D721Med (cell line): ENCODE results near the gene STARD10.
"Not testable (repeated sequence)": the region's sequence is repeated elsewhere in the genome, so short reads cannot be mapped to it uniquely, and the experiment has no call there.

Experiments
- DNase-seq: peaks from one replicate; pipeline ENCODE4 v3.0.0; 2011; ENCODE audit warnings: low spot score; ENCODE audit not compliant: insufficient read length
- FAIRE-seq: peaks from 2 replicates; lab custom pipeline; 2011; peaks lifted over from hg19 to GRCh38; lab: Jason Lieb, UNC
- CTCF ChIP-seq: IDR thresholded peaks from 2 replicates; pipeline ENCODE4 v1.5.1; 2012; ENCODE audit warnings: mild to moderate bottlenecking, control low read depth; ENCODE audit not compliant: insufficient read depth; ENCODE audit errors: missing control alignments

The STARD10 gene

GRCh38 chr11:72813740-72814285 lies 20.0 kb upstream of the STARD10 start:
- FAIRE-seq, result no peak
- TF ChIP-seq CTCF, result no peak

DNA sequence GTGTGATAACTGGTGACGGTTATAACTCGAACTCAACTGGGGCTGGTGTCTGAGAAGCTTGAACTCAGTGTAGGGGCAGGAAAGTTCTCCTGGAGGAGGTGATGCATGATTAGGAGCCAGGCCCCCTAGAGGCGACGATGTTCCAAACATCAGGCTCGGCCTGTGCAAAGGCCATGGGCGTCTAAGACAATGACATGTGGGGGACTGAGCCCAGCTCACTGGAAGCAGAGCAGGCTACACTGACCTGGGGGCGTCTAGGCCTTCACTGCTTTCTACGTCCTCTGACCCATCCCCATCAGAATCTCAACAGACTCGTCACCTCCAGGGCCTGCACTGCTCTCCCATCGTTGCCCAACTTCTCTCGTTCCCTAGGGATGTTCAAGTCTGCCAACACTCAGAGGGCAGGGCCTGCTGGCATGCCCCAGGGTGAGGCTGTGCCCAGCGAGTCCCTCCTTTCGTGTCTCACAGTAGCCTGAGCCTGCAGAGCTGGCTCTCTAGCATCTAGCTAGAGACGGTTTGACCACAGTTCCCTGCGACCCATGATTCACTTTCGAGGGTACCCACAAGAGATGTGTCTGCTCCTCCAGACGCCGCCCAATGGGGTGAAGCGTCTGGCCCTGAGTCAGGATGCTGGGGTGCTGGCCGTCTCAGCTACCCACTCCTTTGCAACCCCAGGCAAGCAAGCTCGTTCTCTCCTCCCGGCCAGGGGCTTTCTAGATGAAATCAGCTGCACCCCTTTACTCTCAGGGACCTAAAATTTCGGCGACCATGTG lies 19.3 kb upstream of the STARD10 start:
- FAIRE-seq, result no peak
- peak; percentile 56 for TF ChIP-seq CTCF
- DNase-seq, result peak; percentile 30

More at GRCh38 chr11:72813740-72814285, 20.0 kb upstream of the STARD10 start:
- DNase-seq, result peak; percentile 72

GRCh38 chr11:72812604-72812966 lies 18.7 kb upstream of the STARD10 start:
- TF ChIP-seq CTCF, result no peak
- no peak for FAIRE-seq
- DNase-seq, result no peak

DNA sequence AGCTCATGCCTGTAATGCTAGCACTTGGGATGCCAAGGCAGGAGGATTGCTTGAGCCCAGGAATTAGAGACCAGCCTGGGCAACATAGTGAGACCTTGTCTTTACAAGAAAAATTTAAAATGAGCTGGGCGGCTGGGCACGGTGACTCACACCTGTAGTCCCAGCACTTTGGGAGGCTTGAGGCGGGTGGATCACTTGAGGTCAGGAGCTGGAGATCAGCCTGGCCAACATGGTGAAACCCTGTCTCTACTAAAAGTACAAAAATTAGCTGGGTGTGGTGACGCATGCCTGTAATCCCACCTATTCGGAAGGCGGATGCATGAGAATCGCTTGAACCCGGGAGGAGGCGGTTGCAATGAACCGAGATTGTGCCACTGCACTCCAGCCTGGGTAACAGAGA lies 17.8 kb upstream of the STARD10 start:
- DNase-seq, FAIRE-seq: not testable (repeated sequence)

DNA sequence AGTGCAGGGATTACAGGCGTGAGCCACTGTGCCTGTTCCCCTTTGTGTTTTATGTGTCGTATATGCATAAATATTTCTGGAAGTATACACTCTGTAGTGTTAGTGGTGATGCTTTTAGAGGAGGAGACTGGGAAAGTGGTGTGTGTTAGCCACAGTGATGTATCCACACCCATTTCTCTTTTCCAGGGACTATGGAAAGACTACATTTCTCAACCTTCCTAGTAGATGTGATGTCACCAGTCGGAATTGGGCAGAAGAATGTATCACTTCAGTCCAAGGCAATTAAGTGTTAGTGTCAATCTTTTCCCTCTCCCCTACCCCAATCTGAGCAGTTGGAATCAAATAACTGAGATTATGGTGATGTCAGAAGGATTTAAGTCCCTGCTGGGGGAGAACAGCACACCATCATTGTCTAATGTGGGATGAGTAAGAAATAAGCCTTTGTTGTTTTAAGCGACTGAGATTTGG lies 14.5 kb upstream of the STARD10 start:
- no peak for TF ChIP-seq CTCF
- no peak for FAIRE-seq
- DNase-seq, result no peak

DNA sequence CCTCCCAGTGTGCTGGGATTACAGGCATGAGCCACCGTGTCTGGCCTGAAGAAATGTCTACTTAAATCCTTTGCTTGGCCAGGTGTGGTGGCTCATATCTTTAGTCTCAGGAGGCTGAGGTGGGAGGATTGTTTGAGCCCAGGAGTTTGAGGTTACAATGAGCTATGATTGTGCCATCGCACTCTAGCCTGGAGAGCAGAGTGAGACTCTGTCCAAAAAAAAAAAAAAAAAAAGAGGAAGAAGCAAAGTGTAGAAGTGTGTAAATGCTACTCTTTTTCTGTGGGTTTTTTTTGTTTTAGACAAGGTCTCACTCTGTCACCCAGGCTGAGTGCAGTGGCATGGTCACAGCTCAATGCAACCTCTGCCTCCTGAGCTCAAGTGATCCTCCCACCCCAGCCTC lies 13.9 kb upstream of the STARD10 start:
- no peak for TF ChIP-seq CTCF
- no peak for FAIRE-seq

DNA sequence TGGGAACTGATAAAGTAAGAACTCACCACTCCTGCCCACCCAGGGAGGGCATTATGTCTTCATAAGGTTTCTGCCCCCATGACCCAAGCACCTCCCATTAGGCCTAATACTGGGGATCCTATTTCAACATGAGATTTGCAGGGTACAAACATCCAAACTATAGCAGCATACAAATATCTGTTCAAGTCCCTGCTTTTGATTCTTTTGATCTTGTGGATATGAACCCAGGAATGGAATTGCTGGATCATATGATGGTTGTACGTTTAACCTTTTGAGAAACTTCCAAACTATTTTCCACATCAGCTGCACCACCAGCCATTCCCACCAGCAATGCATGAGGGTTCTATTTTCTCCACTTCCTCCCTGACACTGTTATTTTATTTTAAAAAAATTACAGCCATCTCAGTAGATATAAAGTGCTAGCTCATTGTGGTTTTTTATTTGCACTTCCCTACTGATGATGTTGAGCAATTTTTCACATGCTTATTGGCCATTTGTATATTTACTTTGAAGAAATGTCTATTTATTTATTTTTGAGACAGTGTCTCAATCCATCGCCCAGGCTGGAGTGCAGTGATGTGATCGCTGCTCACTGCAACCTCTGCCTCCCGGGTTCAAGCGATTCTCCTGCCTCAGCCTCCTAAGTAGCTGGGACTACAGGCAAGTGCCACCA lies 13.3 kb upstream of the STARD10 start:
- no peak for DNase-seq
- TF ChIP-seq CTCF, result no peak
- no peak for FAIRE-seq

More for the DNA sequence above, 13.9 kb upstream of the STARD10 start:
- no peak for DNase-seq

- not testable (repeated sequence) for DNase-seq, FAIRE-seq
Observed at GRCh38 chr11:72806378-72806777, 12.5 kb upstream of the STARD10 start.
